Testis (tissue), 2 donors: Measurements from ENCODE around the gene COBL.

ENCODE experiments used
- CTCF ChIP-seq, 3 experiments: fragments of 450-650 bp in 2 of 3; fragments of 200-600 bp in 1 of 3; sonication (generic) in 1 of 3; IDR thresholded peaks; one replicate each; pipeline ENCODE4 v1.5.1; 2016 to 2019; ENCODE audit warnings: antibody characterized with exemption in 3 of 3, mild to moderate bottlenecking in 2 of 3, moderate library complexity in 1 of 3
- POLR2A ChIP-seq: fragments of 450-650 bp; IDR thresholded peaks from one replicate; pipeline ENCODE4 v1.6.1; 2017; ENCODE audit warnings: antibody characterized with exemption, mild to moderate bottlenecking, moderate library complexity

GRCh38 chr7:51303142-51303525, 13.5 kb downstream of the COBL start:
- no peak for TF ChIP-seq CTCF (IDR thresholded peaks at IDR 0.05)
- no peak for TF ChIP-seq POLR2A
